HG02981 (cell line): ENCODE results near the gene BTBD9.

ENCODE experiments used
- ATAC-seq: cut with Tn5 transposase; IDR thresholded peaks from one replicate; pipeline ENCODE4 v1.9.1; 2021; ENCODE audit warnings: mild to moderate bottlenecking, moderate library complexity; ENCODE audit not compliant: unreplicated experiment

BTBD9 gene

GRCh38 chr6:38218235-38218634 lies 421.5 kb downstream of the BTBD9 start:
- no peak for ATAC-seq

- ATAC-seq = no peak
These were observed 423.3 kb downstream of the BTBD9 start for GRCh38 chr6:38216451-38216850.

DNA sequence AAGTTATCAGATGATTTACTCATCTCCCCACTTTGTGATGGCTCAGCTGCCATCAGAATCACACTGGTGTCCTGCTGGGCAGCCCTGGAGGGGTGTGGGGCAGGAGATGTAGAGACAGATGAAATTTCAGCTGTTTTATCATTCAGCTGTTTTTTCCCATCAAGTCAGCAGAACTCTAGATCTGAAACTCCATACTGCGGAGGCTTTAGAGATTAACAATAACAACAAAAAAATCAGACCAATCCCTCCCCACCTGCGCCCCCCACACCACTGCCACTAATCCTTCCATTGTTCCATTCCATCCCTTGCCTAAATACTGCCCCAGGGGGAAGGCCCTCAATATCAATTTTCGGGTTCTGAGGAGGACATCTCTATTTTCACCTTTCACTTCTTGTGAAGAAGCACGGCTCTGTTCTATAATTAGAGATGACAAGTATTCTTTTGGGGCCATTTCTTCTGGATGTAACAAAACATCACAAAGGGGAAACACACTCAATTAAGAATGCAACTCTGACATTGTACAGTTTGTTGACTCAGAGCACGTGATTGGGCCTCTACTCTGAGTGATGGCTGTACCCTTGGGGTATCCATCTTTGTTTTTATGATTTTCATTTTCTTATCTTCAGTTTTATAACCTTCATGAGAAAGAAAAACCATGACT lies 423.9 kb downstream of the BTBD9 start:
- no peak for ATAC-seq

GRCh38 chr6:38215225-38215624 lies 424.5 kb downstream of the BTBD9 start:
- no peak for ATAC-seq

GRCh38 chr6:38214159-38214558 lies 425.6 kb downstream of the BTBD9 start:
- no peak for ATAC-seq

- ATAC-seq = no peak
These were observed 426.5 kb downstream of the BTBD9 start for GRCh38 chr6:38213251-38213658.

DNA sequence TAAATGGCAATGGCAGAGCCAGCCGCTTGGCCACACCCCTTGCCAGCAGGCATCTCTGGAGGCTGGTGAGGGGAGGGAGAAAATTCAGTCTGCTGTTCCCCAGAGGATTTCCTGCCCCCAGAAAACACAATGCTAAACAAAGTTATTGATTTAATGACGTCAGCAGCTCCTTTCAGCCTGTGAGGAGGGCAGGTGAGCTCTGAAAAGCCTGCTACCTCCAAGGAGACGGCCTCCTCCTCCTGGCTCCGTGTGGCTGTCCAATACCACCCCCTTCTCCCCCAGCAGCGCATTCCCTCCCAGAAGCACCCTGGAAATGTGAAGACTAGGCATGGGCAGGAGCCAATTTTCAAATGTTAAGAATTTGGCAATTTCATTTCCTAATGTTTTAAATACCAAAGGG lies 427.1 kb downstream of the BTBD9 start:
- no peak for ATAC-seq

DNA sequence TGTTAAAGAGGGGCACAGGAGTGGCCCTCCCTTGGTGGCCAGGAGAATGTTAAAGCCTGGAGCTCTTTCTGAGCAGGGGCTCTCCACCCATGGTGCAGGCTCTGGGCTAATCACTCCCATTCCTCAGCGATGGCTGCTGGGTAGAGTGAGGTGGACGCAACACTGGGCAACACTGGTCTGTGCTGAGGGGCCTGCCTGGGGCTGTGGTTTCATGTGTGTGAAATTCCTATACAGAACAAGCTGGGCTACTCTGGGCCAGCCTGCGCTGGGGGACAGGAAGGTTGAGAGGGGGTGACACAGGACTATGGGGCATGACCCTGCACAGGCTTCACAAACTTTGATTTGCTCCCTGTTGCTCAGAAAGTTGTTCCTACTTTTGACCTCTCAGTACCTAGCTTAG lies 427.6 kb downstream of the BTBD9 start:
- no peak for ATAC-seq

DNA sequence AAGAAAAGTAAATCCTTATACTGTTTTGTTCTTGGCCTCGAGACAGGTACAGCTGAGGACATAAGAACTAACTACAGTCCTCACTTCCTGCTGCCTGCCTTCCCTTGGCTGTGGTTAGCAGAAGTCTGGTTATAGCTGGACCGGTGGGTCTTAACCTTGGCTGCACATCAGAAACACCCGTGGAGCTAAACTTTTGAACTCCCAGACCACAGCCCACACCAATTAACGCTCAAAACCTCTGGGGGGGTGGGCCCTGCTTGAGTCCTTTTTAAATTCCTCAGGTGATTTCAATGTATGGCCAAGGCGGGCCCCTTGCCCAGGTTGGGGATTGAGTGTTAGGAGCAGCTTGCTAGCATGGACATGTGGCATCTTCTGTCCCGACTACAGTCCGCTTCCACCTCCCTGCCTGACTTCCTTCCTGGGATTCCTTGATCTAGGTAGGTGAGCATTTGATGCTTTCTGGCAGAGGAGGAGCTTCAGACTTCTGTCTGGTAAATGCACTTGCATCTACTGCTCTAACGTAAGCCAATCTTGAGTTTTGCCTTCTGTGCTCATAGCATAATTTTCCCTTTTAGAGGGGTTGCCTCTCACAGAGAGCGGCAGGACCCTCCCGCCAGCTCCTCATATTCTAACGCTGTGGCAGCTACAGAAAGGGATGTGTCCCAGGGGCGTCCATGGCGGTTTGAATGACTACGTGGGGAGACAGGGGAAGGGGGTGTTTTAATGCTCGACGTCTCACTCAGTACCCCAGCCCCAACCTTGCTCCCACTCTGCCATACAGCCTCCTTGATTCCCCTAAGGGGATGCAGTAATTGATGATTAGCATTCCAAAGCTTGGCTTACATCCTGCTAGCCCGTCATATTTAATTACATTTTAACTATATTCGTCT lies 430.1 kb downstream of the BTBD9 start:
- no peak for ATAC-seq

DNA sequence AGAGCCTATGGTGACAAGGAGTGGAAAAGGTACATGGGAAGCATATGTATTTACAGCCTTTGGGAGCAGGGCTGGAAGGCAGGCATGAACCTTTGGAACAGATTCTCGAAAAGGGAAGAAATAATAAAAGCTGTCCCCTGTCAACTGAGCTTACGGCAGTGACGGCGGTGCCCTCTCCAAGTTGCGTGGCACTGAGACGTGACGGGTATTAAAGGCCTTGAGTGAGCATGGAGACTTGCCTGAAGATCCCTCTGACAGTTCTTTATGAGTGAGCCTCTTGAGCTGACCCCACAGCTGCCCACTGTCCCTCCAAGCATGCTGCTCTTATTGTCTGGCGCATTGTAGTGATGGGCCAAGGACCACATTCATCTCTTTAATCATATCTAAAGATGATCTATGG lies 431.7 kb downstream of the BTBD9 start:
- no peak for ATAC-seq

GRCh38 chr6:38207375-38207774 lies 432.4 kb downstream of the BTBD9 start:
- ATAC-seq = no peak

GRCh38 chr6:38198219-38198618 lies 441.5 kb downstream of the BTBD9 start:
- no peak for ATAC-seq

DNA sequence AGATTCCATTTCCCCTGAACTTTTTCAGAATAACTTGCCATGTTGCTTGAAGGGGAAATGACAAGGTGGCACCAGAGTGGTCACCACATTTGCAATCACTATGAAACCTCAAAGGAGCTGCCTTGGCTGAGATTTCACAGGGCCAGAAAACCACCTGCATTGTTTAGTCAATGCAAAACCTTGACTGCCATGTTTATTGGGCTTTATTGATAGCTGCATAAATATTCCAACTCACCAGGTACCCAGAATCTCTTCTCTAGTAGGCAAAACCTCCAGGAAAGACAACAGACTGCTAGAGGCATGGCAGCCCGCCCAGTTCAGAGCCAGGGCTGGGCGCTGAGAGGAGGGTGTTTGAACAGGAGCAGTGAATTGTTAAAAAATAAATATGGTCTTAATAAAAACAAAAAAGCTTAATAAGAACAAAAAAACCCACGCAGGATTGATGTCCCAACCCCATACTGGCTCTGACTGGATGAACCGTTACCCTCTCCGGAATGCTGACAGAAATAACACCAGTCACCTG lies 444.6 kb downstream of the BTBD9 start:
- ATAC-seq = no peak

DNA sequence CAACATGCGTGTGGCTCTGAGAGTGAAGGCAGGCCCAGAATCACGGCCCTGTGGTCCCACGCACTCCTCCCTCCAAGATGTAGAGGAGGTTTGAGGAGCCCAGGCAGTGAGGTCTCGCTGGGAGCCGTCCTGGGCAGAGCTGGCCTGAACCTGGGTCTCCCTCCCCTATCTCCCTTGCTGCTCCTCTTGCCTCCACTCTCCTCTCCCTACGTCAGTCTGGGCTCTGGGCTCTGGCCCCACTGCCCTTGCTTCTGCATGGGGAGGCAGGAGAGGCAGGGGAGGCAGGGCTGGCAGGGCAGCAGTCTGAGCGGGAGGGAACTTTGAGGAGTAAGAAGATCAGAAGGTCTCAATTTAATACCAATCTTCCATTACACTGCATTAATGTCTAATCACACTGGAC lies 445.1 kb downstream of the BTBD9 start:
- ATAC-seq = no peak

DNA sequence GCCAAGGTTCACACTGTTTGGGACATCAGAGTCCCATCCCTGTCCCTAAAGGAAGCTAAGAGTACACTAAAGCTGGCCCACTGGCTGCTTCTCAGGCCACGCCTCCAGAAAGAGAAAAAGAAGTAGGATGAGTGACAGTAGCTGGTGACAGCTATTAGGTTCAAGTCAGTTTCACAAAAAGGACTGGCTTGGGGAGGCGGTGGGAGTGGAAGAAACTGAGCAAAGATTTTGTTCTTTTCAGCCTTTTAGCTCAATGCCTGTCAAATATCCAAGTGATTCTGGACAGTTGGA lies 445.5 kb downstream of the BTBD9 start:
- no peak for ATAC-seq

DNA sequence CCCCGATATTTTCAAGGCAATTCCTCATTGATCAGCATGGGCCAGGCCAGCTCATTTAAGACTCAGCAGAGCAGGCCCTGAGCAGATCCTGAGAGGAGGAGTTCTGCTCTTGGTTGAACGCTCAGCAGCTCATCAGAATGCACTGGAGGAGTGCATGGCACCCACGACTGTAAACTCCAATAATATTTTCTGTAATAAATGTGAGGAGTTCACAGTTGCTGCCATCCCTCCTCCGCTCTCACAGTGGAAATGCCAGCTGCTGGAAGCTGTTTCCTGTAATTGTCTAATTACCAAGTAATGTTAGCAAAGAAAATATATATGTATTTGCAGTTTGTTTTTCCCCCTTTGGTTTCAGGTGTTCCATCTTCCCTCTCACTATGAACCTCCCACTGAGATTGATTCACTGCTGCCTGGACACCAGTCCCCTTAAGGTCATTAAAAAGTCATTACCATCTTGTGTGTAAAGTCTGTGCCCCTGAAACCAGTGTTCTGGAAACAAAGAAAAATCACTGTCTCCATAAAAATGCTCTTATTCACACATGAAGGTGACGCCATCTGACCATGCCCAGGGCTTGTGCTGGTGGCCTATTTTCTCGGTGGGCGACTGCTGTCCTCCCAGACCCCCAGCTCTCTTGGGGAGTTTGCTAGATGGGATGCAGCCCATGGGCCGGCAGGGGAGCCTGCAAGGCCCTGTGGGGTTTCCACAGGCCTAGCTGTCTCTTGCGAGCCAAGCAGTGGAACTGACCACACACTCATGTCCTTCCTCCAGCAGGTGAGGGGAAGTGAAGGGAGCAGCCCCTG lies 446.0 kb downstream of the BTBD9 start:
- ATAC-seq = no peak

DNA sequence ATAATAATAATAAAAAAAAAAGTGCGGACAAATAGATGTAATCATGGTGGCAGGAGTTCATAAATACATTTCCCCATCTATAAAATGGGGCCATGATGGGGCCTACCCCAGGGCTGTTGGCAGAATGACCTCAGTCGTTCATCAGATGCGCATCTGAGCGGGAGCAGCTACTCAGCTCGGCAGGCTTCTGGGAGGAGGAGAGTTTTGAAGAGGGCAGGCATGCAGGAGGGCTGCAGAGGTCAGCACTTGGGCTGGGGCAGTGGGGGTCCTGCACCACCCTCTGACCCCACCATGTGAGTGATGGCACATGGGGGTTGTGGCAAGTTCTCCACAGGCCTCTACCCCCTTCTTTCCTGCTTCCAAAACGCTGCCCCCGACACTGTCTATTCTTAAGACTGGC lies 446.7 kb downstream of the BTBD9 start:
- no peak for ATAC-seq

- ATAC-seq = no peak
These were observed 447.2 kb downstream of the BTBD9 start for GRCh38 chr6:38192487-38192886.

DNA sequence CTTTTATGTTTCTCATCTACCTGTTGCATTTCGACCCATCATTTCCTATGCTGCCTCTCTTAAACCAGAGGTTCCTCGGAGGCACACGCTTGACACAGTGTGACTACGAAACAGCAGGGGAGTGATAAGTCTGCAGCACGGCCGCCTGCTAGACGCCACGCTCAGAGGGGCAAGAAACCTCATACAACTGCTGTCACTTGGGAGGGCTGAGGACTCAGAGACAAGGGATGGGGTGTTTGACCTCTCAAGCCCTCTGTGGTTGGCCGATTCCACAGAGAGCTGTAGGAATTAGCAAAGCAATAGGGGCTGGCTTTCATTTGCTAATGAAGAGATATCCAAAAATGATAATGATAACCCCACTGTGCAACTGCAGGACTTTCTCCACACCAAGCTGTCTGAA lies 447.7 kb downstream of the BTBD9 start:
- ATAC-seq = no peak

GRCh38 chr6:38191418-38191817 lies 448.3 kb downstream of the BTBD9 start:
- no peak for ATAC-seq

DNA sequence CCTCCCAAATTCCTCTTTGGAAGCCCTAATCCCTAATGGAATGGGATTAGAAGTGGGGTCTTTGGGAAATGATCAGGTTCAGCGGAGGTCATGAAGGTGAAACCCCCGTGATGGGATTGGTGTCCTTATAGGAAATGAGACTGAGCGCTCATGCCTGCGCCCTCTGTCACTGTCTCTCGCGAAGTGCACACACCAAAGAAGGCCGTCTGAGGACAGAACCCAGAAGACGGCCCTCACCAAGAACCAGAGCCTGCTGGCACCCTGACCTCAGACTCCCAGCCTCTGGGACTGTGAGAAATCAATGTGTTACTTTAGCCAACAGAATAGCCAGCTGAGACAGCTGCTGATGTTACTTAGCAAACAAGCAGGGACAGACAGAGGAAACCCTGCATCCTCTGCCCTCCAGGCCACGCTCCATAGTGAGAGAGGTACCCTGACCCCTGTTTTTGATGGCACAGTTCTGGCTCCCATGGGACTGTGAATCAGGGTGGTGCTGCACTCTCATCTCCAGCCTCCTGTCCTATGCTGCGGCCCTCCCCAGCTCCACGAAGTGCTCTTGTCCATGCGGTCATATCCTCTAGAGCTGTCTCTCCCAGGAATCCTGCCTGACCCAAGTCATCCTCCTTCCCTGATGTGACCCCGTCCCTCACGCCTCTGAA lies 450.9 kb downstream of the BTBD9 start:
- no peak for ATAC-seq
